ENCODE results near the gene HS3ST6.

DNA sequence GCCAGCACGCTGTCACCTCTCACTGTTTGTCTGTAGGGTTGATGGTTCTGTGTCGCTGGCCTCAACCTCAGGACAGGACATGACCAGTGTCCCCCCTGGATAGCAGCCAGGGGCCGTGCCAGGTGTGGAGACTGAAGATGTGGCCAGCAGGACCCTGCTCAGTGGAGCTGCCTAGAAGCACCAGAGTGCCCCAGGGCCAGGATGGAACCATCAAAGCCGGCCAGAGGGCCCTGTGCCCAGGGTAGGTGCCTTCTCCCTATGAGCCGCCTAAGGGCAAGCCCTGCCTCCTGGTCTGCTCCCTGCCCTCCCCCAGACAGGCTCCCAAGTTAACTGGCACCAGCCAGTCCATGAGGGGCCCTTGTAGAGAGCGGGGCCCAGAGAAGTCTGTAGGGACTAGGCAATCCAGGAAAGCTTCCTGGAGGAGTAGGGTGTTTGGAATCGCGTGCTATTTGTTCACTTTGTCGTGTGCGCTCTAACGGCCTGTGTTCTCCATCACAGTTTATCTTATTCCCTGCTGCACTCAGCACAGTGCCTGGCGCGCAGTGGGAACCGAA lies 40.6 kb upstream of the HS3ST6 start:
- TF ChIP-seq ZNF70 (CRISPR knock-in tag; IDR thresholded peaks at IDR 0.05) (no peak), RARB (CRISPR knock-in tag; IDR thresholded peaks at IDR 0.05) (no peak)
